Transverse colon (tissue), 4 donors: ENCODE data around the gene UBA6.

Experiments
- POLR2A ChIP-seq: fragments of 450-650 bp; IDR thresholded peaks from one replicate; pipeline ENCODE4 v1.6.1; 2016; ENCODE audit warnings: antibody characterized with exemption, mild to moderate bottlenecking, moderate library complexity
- POLR2AphosphoS5 ChIP-seq, 3 donors: sonication (generic); formaldehyde crosslinking; IDR thresholded peaks; one replicate each; pipeline ENCODE4 v1.6.1; 2016; ENCODE audit warnings: antibody characterized with exemption in 3 of 3
- TF ChIP-seq, protein P1 (sequence below), 5 experiments: fragments of 200-600 bp in 3 of 5; fragments of 450-650 bp in 2 of 5; sonication (generic) in 3 of 5; IDR thresholded peaks; 1 replicate in 2 of 5; 2 replicates in 3 of 5; pipeline ENCODE4 v1.5.1; 2016 to 2017; ENCODE audit warnings: antibody characterized with exemption in 5 of 5, inconsistent platforms in 3 of 5, mild to moderate bottlenecking in 2 of 5, moderate library complexity in 1 of 5

DNA sequence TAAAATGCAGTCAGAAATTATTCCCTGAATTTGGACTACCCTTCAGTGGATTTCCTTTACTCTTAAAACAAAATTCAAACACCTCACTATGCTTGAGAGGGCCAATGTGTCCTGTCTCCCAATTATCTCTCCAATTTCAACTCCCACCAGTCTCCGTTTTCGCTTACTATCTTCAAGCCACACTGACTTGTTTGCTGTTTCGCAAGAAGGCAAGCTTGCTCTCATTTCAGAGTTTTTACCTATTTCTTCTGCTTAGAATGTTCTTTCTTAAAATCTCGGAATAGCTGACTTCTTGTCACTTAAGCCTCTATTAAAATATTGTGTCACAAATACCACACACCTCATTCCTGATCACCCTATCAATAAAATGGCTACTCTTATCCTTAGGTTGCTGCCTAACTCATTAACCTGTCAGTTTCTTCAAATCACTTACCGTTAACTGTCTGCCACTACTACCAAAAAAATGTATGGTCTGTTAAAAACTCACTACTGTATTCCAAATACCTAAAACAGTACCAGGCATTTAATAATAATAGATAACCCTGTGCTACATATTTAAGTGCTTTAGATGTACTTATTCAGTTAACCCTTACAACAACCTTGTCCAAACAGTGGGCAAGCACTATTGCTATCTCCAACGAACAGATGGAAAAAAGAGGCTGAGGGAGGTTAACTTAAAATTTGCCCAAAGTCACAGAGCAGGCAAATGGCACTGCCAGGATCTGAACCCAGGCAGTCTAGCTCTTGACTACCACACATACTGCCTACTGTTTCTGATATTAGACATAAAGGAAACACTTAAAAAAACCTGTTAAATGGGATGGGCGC lies 2.9 kb downstream of the UBA6 start:
- TF ChIP-seq POLR2A (no peak), POLR2AphosphoS5 (IDR thresholded peaks at IDR 0.05) (no peak)
- TF ChIP-seq, protein P1, sequence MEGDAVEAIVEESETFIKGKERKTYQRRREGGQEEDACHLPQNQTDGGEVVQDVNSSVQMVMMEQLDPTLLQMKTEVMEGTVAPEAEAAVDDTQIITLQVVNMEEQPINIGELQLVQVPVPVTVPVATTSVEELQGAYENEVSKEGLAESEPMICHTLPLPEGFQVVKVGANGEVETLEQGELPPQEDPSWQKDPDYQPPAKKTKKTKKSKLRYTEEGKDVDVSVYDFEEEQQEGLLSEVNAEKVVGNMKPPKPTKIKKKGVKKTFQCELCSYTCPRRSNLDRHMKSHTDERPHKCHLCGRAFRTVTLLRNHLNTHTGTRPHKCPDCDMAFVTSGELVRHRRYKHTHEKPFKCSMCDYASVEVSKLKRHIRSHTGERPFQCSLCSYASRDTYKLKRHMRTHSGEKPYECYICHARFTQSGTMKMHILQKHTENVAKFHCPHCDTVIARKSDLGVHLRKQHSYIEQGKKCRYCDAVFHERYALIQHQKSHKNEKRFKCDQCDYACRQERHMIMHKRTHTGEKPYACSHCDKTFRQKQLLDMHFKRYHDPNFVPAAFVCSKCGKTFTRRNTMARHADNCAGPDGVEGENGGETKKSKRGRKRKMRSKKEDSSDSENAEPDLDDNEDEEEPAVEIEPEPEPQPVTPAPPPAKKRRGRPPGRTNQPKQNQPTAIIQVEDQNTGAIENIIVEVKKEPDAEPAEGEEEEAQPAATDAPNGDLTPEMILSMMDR (IDR thresholded peaks at IDR 0.05) = no peak
